ENCODE data around the gene NPHP4. TPM values are rescaled to one million over a fixed set of nuclear protein-coding genes. Genes with fewer than 3 reads are reported as not detected.

NPHP4 gene
- polyA plus RNA-seq, 2 of the 4 experiments (the other 2 are of a cell fraction), result 2.9 to 5.1 TPM

DNA sequence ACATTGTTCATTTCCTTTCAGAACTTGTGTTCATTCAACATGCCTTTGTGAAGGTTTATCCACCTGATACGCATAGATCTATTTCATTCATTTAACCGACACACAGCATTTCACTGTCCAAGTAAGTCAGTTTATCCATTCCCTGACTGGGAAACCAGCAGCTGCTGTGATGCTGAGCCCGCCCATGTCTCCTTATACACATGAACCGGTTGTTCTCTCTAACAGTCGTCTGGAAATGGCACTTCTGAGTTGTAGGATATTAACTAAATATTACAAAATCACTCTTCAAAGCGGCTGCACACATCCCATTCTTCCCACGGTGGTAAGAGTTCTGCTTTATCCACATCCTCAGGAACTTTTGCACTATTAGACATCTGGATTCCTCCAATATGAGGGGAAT is 71.1 kb downstream of the NPHP4 start:
- ATAC-seq (no peak), DNase-seq (ENCODE audit: low read depth in 1 of 2, low spot score in 1 of 2) (no peak), FAIRE-seq (no peak)
- Histone ChIP-seq H3K4me2 (no peak overlapping the region), H3K4me1 (no peaks in the 10 kb centered on the region), H3K4me3 (no peak overlapping the region), H3K27ac (no peak overlapping the region), H3K9me3 (no peaks in the 10 kb centered on the region)
- CTCF ChIA-PET, result no interaction called here
- POLR2A ChIA-PET, result no interaction called here
- TF ChIP-seq EHF (CRISPR knock-in tag; IDR thresholded peaks at IDR 0.05) (no peak), EP300 (IDR thresholded peaks at IDR 0.05) (no peak), JUNB (IDR thresholded peaks at IDR 0.05) (no peak), HOXB13 (CRISPR knock-in tag; IDR thresholded peaks at IDR 0.05; ENCODE audit: low read depth) (no peak), GATA3 (IDR thresholded peaks at IDR 0.05; ENCODE audit: borderline replicate concordance) (no peak), SMC3 (IDR thresholded peaks at IDR 0.05) (no peak), PHF8 (IDR thresholded peaks at IDR 0.05; ENCODE audit: borderline replicate concordance, low read depth) (no peak), MAZ (IDR thresholded peaks at IDR 0.05; ENCODE audit: borderline replicate concordance, low read depth, low read length) (no peak), CBX8 (IDR thresholded peaks at IDR 0.05) (no peak), RFX5 (IDR thresholded peaks at IDR 0.05) (no peak), CHD4 (IDR thresholded peaks at IDR 0.05; ENCODE audit: borderline replicate concordance) (no peak), ZNF302 (CRISPR knock-in tag; IDR thresholded peaks at IDR 0.05) (no peak), RCOR1 (IDR thresholded peaks at IDR 0.05; ENCODE audit: low read depth, low read length) (no peak)
- TF ChIP-seq, protein P1, sequence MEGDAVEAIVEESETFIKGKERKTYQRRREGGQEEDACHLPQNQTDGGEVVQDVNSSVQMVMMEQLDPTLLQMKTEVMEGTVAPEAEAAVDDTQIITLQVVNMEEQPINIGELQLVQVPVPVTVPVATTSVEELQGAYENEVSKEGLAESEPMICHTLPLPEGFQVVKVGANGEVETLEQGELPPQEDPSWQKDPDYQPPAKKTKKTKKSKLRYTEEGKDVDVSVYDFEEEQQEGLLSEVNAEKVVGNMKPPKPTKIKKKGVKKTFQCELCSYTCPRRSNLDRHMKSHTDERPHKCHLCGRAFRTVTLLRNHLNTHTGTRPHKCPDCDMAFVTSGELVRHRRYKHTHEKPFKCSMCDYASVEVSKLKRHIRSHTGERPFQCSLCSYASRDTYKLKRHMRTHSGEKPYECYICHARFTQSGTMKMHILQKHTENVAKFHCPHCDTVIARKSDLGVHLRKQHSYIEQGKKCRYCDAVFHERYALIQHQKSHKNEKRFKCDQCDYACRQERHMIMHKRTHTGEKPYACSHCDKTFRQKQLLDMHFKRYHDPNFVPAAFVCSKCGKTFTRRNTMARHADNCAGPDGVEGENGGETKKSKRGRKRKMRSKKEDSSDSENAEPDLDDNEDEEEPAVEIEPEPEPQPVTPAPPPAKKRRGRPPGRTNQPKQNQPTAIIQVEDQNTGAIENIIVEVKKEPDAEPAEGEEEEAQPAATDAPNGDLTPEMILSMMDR (IDR thresholded peaks at IDR 0.05), result no peak
- TF ChIP-seq, protein P2, sequence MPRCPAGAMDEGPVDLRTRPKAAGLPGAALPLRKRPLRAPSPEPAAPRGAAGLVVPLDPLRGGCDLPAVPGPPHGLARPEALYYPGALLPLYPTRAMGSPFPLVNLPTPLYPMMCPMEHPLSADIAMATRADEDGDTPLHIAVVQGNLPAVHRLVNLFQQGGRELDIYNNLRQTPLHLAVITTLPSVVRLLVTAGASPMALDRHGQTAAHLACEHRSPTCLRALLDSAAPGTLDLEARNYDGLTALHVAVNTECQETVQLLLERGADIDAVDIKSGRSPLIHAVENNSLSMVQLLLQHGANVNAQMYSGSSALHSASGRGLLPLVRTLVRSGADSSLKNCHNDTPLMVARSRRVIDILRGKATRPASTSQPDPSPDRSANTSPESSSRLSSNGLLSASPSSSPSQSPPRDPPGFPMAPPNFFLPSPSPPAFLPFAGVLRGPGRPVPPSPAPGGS (IDR thresholded peaks at IDR 0.05), result no peak
- 81% methylated on average over 7 of the region's 7 CpGs for WGBS (ENCODE audit: missing lambda C conversion rate)

DNA sequence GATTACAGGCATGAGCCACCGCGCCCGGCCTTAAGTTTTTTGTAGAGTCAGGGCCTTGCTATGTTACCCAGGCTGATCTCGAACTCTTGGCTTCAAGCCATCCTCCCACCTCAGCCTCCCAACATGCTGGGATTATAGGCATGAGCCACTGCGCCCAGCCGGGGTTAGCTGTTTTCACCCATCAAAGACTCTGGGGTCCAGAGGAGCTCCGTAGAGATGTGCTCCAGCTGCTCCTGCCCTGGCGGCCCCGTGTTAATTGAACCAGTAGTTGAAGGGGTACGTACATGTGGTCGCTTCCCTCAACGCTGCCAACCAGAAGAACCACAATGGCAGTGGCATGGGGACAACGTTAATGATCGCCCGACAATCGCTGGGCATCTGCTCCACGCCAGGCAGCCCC is 72.0 kb downstream of the NPHP4 start:
- H3K4me3 ChIP-seq, result no peak overlapping the region
- TF ChIP-seq HDAC2 (IDR thresholded peaks at IDR 0.05) (no peak), MAZ (IDR thresholded peaks at IDR 0.05; ENCODE audit: borderline replicate concordance, low read depth, low read length) (no peak), NPAS2 (CRISPR knock-in tag; IDR thresholded peaks at IDR 0.05; ENCODE audit: borderline replicate concordance) (no peak), HOXB5 (CRISPR knock-in tag; IDR thresholded peaks at IDR 0.05) (no peak), MAFK (IDR thresholded peaks at IDR 0.05; ENCODE audit: partially characterized antibody) (no peak), ZFP36 (IDR thresholded peaks at IDR 0.05; ENCODE audit: borderline replicate concordance, partially characterized antibody) (no peak)
- TF ChIP-seq, protein P2 (IDR thresholded peaks at IDR 0.05), result no peak
- 98% methylated on average over 14 of the region's 17 CpGs for WGBS (ENCODE audit: missing lambda C conversion rate)
- H3K4me1 ChIP-seq, result no peaks in the 10 kb centered on the region
- no peak for FAIRE-seq
- DNase-seq (ENCODE audit: low read depth in 1 of 2, low spot score in 1 of 2), result no peak
- CTCF ChIA-PET, result interaction anchor here (1.1 kb wide), 1 partner anchor 282 kb away, joined by 4 read pairs; no protein-coding TSS in a partner anchor
- POLR2A ChIA-PET, result no interaction called here
- H3K27ac ChIP-seq, result no peak overlapping the region
- ATAC-seq, result no peak
- no peak overlapping the region for H3K4me2 ChIP-seq
- H3K9me3 ChIP-seq, result no peaks in the 10 kb centered on the region

DNA sequence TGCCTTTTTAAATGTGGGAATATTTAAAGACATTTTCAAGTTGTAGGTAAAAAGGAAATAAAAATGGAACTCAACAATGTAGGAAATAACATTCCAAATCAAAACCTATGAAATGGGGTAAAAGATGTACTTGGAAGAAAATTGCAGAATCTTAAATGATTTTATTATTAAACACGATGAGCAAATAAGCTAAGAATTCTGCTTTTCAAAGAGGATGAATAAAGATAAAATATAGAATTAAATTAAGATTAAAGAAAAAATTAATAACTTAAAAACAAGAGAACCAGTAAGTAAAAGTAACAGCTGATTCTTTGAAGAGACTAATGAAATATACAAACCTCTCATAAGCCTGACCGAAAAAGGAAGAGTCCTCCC is 74.0 kb downstream of the NPHP4 start:
- no peak for FAIRE-seq
- CTCF ChIA-PET, result interaction anchor here (1.0 to 5.1 kb wide), 3 partner anchors 15 to 408 kb away, joined by 3 to 33 read pairs (median 10); no protein-coding TSS in a partner anchor
- TF ChIP-seq MAZ (IDR thresholded peaks at IDR 0.05; ENCODE audit: borderline replicate concordance, low read depth, low read length) (no peak), GATA3 (IDR thresholded peaks at IDR 0.05; ENCODE audit: borderline replicate concordance) (no peak), ESRRA (IDR thresholded peaks at IDR 0.05; ENCODE audit: borderline replicate concordance, low read length) (no peak), CBX2 (IDR thresholded peaks at IDR 0.05; ENCODE audit: borderline replicate concordance, low read depth) (no peak), MAFK (IDR thresholded peaks at IDR 0.05; ENCODE audit: partially characterized antibody) (no peak), JUN (IDR thresholded peaks at IDR 0.05) (no peak), POLR2A (IDR thresholded peaks at IDR 0.05; ENCODE audit: low read length) (no peak), RNF2 (IDR thresholded peaks at IDR 0.05; ENCODE audit: borderline replicate concordance, low read depth) (no peak), HOXA7 (CRISPR knock-in tag; IDR thresholded peaks at IDR 0.05) (no peak)
- TF ChIP-seq, protein P3, sequence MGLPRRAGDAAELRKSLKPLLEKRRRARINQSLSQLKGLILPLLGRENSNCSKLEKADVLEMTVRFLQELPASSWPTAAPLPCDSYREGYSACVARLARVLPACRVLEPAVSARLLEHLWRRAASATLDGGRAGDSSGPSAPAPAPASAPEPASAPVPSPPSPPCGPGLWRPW (IDR thresholded peaks at IDR 0.05), result no peak
- TF ChIP-seq, protein P4, sequence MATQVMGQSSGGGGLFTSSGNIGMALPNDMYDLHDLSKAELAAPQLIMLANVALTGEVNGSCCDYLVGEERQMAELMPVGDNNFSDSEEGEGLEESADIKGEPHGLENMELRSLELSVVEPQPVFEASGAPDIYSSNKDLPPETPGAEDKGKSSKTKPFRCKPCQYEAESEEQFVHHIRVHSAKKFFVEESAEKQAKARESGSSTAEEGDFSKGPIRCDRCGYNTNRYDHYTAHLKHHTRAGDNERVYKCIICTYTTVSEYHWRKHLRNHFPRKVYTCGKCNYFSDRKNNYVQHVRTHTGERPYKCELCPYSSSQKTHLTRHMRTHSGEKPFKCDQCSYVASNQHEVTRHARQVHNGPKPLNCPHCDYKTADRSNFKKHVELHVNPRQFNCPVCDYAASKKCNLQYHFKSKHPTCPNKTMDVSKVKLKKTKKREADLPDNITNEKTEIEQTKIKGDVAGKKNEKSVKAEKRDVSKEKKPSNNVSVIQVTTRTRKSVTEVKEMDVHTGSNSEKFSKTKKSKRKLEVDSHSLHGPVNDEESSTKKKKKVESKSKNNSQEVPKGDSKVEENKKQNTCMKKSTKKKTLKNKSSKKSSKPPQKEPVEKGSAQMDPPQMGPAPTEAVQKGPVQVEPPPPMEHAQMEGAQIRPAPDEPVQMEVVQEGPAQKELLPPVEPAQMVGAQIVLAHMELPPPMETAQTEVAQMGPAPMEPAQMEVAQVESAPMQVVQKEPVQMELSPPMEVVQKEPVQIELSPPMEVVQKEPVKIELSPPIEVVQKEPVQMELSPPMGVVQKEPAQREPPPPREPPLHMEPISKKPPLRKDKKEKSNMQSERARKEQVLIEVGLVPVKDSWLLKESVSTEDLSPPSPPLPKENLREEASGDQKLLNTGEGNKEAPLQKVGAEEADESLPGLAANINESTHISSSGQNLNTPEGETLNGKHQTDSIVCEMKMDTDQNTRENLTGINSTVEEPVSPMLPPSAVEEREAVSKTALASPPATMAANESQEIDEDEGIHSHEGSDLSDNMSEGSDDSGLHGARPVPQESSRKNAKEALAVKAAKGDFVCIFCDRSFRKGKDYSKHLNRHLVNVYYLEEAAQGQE (IDR thresholded peaks at IDR 0.05), result no peak

More for the DNA sequence above, 74.0 kb downstream of the NPHP4 start:
- Histone ChIP-seq H3K27ac (no peak overlapping the region), H3K9me3 (no peaks in the 10 kb centered on the region), H3K4me2 (no peak overlapping the region), H3K4me1 (no peaks in the 10 kb centered on the region), H3K4me3 (no peak overlapping the region)
- WGBS (ENCODE audit: missing lambda C conversion rate), result 93% methylated on average over 2 of the region's 2 CpGs
- POLR2A ChIA-PET, result no interaction called here
- DNase-seq (ENCODE audit: low read depth in 1 of 2, low spot score in 1 of 2) (no peak), ATAC-seq (no peak)
